Fibroblast of the aortic adventitia (primary cell): ENCODE measurements around the gene PRR5. TPM values are rescaled to one million over a fixed set of nuclear protein-coding genes. Genes with fewer than 3 reads are reported as not detected.

Experiments
- DNase-seq: peaks from one replicate; pipeline ENCODE4 v3.0.0-alpha.2; 2010; ENCODE audit warnings: low read depth
- H3K4me3 ChIP-seq: 2 replicates; pipeline ENCODE4 v1.5.1; 2011; ENCODE audit warnings: low read depth, mild to moderate bottlenecking, control low read depth, low read length, moderate library complexity
- total RNA-seq: library from RNA; depleted of rRNA; stranded (reverse); fragments of >200 nt; gene quantifications from 2 replicates; pipeline ENCODE4 v1.2.3, GENCODE V29; 2012; ENCODE audit warnings: low replicate concordance
- TF ChIP-seq, protein P1 (sequence below): IDR thresholded peaks from 2 replicates; pipeline ENCODE4 v1.5.1; 2011; ENCODE audit warnings: mild to moderate bottlenecking, low read length, control low read depth, inconsistent platforms; ENCODE audit not compliant: insufficient read depth

The PRR5 gene
- total RNA-seq, 1 donor = 1.8 TPM

DNA sequence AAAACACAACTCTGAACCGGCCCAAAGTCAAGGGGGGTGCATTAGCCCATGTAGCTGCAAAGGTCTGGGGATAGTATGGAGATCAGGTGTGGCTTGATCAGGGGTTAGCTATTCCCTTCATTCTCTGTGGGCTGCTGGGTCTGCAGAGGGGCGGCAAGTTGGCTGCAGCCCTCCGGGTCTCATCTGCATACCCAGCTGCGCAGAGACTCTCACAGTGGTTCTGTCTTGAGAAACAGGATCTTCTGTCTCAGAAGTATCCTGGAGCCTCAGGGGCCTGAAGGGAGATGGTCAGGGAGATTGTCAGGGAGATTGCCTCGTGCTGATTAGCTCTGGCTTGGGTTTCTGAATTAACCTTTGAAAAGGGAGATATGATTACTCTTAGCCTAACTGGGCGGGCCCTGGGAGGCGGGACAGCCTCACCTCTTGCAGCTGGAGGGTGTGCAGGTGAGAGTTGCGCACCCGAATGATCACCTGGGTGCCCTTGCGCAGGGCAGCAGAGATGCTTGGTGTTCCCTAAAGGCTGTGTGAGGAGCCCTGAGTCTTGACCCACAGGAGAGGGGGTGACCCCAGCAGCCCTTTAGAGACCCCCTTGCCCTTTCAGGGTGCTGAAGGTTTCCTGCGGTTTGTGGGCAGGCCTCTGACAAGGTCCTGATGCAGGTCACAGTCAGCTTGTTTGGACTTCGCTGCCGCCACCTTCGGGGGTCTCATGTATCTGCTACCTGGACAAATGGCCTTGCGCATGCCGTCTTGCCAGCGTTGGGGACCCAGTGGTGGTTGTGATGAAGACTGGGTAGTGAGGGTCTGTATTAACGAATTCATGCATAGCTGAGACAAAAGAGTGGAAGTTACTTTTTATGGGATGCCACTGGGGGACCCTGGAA, 57.7 kb downstream of the PRR5 start:
- TF ChIP-seq, protein P1, sequence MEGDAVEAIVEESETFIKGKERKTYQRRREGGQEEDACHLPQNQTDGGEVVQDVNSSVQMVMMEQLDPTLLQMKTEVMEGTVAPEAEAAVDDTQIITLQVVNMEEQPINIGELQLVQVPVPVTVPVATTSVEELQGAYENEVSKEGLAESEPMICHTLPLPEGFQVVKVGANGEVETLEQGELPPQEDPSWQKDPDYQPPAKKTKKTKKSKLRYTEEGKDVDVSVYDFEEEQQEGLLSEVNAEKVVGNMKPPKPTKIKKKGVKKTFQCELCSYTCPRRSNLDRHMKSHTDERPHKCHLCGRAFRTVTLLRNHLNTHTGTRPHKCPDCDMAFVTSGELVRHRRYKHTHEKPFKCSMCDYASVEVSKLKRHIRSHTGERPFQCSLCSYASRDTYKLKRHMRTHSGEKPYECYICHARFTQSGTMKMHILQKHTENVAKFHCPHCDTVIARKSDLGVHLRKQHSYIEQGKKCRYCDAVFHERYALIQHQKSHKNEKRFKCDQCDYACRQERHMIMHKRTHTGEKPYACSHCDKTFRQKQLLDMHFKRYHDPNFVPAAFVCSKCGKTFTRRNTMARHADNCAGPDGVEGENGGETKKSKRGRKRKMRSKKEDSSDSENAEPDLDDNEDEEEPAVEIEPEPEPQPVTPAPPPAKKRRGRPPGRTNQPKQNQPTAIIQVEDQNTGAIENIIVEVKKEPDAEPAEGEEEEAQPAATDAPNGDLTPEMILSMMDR = no peak
- no peak overlapping the region for H3K4me3 ChIP-seq
- DNase-seq = no peak

DNA sequence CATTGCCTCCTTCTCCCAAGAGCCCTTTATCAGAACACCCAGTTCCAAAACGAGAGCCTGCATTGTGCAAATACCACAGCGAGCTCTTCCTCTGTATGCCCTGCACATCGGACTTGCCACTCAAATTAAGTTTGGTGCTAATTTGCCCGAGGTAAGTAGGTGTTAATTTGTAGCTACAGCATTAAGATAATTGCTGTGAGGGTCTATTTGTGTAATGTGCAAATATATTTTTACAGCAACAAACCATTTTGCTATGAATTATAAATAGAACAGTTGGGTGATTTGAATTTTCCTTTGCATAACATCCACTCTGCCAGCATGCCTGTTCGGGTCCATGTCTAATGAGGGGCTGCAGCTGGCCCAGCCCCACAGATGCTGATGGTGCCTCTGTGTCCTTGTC, 58.5 kb downstream of the PRR5 start:
- DNase-seq = no peak
- TF ChIP-seq, protein P1 = no peak
- no peak overlapping the region for H3K4me3 ChIP-seq

DNA sequence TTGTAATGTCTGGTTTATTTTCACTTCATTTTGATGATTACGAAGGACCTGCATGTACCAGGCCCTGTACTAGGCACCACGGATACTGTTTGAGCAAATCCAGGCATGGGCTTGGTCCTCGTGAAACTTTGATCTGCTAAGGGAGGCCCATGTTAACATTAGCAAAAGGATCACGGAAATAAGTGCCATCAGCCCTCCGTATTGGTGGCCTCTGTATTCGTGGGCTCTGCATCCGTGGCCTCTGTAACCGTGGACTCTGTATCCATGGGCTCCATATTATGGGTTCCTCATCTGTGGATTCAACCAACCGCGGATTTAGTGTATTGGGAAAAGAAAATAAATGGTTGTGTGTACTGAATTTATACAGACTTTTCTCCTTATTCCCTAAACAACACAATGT, 59.0 kb downstream of the PRR5 start:
- H3K4me3 ChIP-seq = no peak overlapping the region
- TF ChIP-seq, protein P1 = no peak
- no peak for DNase-seq

DNA sequence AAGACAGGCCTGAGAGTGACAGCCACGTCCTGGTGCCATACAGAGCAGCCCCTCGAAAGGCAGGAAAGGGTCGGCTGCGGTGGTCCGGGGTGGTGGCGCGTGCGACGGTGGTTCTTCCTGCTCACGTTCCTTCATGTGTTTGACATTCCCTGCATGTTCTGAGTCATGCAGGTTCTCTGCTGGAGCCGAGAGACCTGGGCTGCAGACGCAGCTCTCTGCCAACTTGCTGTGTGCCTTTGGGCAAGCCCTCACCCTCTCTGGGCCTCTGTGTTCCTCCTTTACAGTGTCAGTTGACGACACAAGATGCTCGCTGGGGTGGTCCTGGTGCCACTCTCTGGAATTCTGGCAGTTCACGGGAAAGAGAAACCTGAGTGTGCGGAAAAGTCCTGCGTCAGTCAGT, 62.4 kb downstream of the PRR5 start:
- no peak for DNase-seq
- H3K4me3 ChIP-seq = no peak overlapping the region
- TF ChIP-seq, protein P1 = no peak

DNA sequence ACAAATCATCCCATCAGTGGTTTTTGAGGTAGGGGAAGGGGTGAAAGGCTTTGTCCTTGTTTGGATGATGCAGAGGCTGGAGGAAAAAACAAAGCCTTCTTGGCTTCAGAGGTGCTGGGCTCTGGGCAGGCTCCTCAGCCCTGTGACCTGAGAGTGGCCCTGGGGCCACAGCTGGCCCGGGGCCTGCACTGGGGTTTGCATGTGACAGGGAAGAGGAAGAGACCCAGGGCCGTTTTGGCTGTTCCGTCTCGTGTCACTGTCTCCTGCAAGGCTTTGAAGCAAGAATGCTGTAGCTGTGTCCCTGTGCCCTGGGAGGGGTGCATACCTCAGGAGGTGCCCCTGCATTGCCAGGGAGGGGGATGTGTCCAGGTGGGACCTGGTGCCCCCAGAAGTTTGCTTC, 63.0 kb downstream of the PRR5 start:
- H3K4me3 ChIP-seq = no peak overlapping the region
- TF ChIP-seq, protein P1 = no peak
- no peak for DNase-seq

DNA sequence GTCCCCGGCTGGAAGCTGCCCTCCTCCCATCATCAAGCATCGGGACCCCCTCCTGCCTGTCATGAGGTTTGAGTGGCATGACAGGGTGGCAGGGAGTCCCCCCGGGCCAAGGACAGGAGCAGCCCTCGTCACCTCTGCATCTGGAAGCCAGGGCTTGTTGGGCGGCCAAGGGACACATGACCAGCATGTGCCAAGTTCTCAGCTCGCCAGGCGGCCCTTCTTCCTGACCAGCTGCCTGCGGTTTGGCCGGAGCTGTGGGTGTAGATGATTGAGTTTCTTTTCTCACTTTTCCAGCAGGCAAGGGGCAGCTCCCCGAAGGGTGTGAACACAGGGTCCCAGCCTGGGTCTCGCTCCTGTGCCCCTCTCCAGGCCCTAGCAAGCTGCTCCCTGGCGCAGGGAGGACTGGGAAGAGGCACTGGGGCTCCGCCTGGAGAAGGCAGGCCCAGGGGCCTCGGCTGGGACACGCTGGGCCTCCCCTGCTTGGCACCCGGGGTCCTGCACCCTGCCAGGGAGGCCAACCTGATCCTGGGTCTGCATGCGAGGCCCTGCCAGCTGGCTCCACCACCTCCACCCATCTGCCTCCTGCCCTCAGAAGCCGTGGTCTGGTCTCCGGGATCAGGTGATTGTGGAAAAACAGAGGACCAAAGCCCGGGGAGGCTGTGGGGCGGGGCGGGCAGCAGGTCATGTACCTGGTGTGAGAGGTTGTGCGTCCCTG, 63.7 kb downstream of the PRR5 start:
- no peak overlapping the region for H3K4me3 ChIP-seq
- TF ChIP-seq, protein P1 = no peak
- DNase-seq = no peak
